HEK293 (cell line): ENCODE results near the gene FUT4.

Source experiments
- CTCF ChIP-seq: fragments of 450-650 bp; formaldehyde crosslinking; IDR thresholded peaks from 2 replicates; pipeline ENCODE4 v1.5.1; 2016; ENCODE audit warnings: missing biosample characterization, missing genetic modification characterization
- EGR2 ChIP-seq: fragments of 450-650 bp; formaldehyde crosslinking; IDR thresholded peaks from 2 replicates; pipeline ENCODE4 v1.5.1; 2016; ENCODE audit warnings: low read depth, missing biosample characterization, missing genetic modification characterization
- KLF8 ChIP-seq: fragments of 450-650 bp; formaldehyde crosslinking; IDR thresholded peaks from 2 replicates; pipeline ENCODE4 v1.5.1; 2016; ENCODE audit warnings: missing biosample characterization, missing genetic modification characterization
- REST ChIP-seq: fragments of 450-650 bp; formaldehyde crosslinking; IDR thresholded peaks from 2 replicates; pipeline ENCODE4 v1.5.1; 2016; ENCODE audit warnings: missing biosample characterization, missing genetic modification characterization
- ZEB2 ChIP-seq: fragments of 450-650 bp; formaldehyde crosslinking; IDR thresholded peaks from 2 replicates; pipeline ENCODE4 v1.5.1; 2016; ENCODE audit warnings: missing biosample characterization, missing genetic modification characterization
- ZNF174 ChIP-seq: fragments of 450-650 bp; formaldehyde crosslinking; IDR thresholded peaks from 2 replicates; pipeline ENCODE4 v1.5.0; 2017; ENCODE audit warnings: missing biosample characterization, mild to moderate bottlenecking, missing genetic modification characterization
- ZNF558 ChIP-seq: fragments of 450-650 bp; formaldehyde crosslinking; IDR thresholded peaks from 2 replicates; pipeline ENCODE4 v1.5.1; 2016; ENCODE audit warnings: missing biosample characterization, missing genetic modification characterization
- ZNF629 ChIP-seq: fragments of 450-650 bp; formaldehyde crosslinking; IDR thresholded peaks from 2 replicates; pipeline ENCODE4 v1.5.1; 2017; ENCODE audit warnings: missing biosample characterization, missing genetic modification characterization
- TF ChIP-seq, protein P1 (sequence below): IDR thresholded peaks from 2 replicates; pipeline ENCODE4 v1.6.1; 2011; ENCODE audit warnings: mild to moderate bottlenecking, low read depth, low read length, borderline replicate concordance

DNA sequence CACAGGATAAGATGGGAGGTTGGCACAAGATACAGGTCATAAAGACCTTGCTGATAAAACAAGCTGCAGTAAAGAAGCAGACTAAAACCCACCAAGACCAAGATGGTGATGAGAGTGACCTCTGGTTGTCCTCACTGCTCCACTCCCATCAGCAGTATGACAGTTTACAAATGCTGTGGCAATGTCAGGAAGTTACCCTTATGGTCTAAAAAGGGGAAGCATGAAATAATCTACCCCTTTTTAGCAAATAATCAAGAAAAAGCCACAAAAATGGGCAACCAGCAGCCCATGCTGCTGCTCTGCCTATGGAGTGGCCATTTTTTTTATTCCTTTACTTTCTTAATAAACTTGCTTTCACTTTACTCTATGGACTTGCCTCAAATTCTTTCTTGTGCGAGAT lies 14.7 kb downstream of the FUT4 start:
- no peak for TF ChIP-seq CTCF (tag by site-specific recombination)
- TF ChIP-seq ZNF558 (tag by site-specific recombination) = no peak
- TF ChIP-seq REST (tag by site-specific recombination) = no peak
- TF ChIP-seq ZNF174 = no peak
- TF ChIP-seq, protein P1, sequence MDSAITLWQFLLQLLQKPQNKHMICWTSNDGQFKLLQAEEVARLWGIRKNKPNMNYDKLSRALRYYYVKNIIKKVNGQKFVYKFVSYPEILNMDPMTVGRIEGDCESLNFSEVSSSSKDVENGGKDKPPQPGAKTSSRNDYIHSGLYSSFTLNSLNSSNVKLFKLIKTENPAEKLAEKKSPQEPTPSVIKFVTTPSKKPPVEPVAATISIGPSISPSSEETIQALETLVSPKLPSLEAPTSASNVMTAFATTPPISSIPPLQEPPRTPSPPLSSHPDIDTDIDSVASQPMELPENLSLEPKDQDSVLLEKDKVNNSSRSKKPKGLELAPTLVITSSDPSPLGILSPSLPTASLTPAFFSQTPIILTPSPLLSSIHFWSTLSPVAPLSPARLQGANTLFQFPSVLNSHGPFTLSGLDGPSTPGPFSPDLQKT = no peak
- no peak for TF ChIP-seq ZEB2
- TF ChIP-seq ZNF629 (tag by site-specific recombination) = no peak
- no peak for TF ChIP-seq KLF8
- TF ChIP-seq EGR2 (tag by site-specific recombination) = no peak
